HCT116 (cell line): ENCODE measurements around the gene GOLGA6A.

ENCODE experiments used
- CEBPB ChIP-seq: IDR thresholded peaks from 2 replicates; pipeline ENCODE4 v1.6.1; 2012; ENCODE audit warnings: low read depth
- EZH2 ChIP-seq: fragments of 200-600 bp; sonication (generic); IDR thresholded peaks from 2 replicates; pipeline ENCODE4 v1.6.1; 2017; ENCODE audit warnings: antibody characterized with exemption, mixed run types
- POLR2A ChIP-seq: IDR thresholded peaks from 2 replicates; pipeline ENCODE4 v1.7.0; 2011; ENCODE audit warnings: borderline replicate concordance; ENCODE audit not compliant: insufficient read depth, insufficient read length; ENCODE audit errors: extremely low read depth
- TCF7L2 ChIP-seq: IDR thresholded peaks from 2 replicates; pipeline ENCODE4 v1.7.0; 2011; ENCODE audit warnings: borderline replicate concordance, inconsistent platforms; ENCODE audit not compliant: insufficient read depth, insufficient read length; ENCODE audit errors: extremely low read depth
- ZNF274 ChIP-seq: fragments of 200-500 bp; sonication (Bioruptor generic); IDR thresholded peaks from 2 replicates; pipeline ENCODE4 v1.6.1; 2014; ENCODE audit warnings: mild to moderate bottlenecking, low read depth, low read length, inconsistent platforms
- TF ChIP-seq, protein P1 (sequence below), 3 experiments: fragments of 200-600 bp in 1 of 3; sonication (generic) in 1 of 3; IDR thresholded peaks in 2 of 3; conservative IDR thresholded peaks in 1 of 3; 2 replicates each; pipeline ENCODE4 v1.5.1; 2012 to 2017; ENCODE audit warnings: low read depth in 2 of 3, low read length in 2 of 3, antibody characterized with exemption in 1 of 3, borderline replicate concordance in 1 of 3, control low read depth in 1 of 3, mild to moderate bottlenecking in 1 of 3, mixed read lengths in 1 of 3, mixed run types in 1 of 3, moderate library complexity in 1 of 3; ENCODE audit not compliant: insufficient read depth in 1 of 3
- TF ChIP-seq, protein P2 (sequence below): IDR thresholded peaks from 2 replicates; pipeline ENCODE4 v1.6.1; 2012

DNA sequence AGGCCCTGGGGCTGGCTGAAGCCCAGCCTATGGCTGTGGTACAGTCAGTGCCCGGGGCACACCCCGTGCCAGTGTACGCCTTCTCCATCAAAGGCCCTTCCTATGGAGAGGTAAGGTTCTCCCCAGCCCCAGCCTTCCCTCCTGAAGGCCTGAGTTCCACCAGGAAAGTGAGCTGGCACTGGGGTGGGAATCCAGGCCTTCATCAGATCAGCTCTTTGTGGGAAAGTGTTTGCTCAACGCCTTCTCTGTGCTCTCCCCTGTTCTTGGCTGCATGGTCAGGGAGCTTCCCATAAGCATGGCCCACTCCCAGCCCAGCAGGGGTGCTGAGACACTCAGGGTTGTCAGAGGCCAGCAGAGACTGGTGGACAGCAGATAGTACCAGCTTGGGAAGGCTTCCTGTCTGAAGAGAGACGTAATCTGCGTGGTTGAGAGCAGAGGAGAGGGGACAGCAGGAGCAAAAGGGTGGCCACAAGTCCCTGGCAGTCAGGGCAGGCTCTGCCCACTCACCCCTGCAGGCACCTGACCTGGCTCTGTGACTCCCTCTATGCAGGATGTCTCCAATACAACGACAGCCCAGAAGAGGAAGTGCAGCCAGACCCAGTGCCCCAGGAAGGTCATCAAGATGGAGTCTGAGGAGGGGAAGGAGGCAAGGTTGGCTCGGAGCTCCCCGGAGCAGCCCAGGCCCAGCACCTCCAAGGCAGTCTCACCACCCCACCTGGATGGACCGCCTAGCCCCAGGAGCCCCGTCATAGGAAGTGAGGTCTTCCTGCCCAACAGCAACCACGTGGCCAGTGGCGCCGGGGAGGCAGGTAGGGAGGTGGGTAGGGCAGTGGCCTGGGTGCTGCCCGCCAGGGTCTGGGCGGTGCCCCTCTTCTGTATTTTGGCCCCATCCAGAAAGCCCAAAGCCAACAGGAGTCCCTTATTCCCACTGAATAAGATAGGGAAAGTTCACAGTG, 49.5 kb downstream of the GOLGA6A start:
- TF ChIP-seq, protein P1, sequence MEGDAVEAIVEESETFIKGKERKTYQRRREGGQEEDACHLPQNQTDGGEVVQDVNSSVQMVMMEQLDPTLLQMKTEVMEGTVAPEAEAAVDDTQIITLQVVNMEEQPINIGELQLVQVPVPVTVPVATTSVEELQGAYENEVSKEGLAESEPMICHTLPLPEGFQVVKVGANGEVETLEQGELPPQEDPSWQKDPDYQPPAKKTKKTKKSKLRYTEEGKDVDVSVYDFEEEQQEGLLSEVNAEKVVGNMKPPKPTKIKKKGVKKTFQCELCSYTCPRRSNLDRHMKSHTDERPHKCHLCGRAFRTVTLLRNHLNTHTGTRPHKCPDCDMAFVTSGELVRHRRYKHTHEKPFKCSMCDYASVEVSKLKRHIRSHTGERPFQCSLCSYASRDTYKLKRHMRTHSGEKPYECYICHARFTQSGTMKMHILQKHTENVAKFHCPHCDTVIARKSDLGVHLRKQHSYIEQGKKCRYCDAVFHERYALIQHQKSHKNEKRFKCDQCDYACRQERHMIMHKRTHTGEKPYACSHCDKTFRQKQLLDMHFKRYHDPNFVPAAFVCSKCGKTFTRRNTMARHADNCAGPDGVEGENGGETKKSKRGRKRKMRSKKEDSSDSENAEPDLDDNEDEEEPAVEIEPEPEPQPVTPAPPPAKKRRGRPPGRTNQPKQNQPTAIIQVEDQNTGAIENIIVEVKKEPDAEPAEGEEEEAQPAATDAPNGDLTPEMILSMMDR (IDR thresholded peaks at IDR 0.05 in 2 of 3, conservative IDR thresholded peaks at IDR 0.05 in 1 of 3; ENCODE audit: borderline replicate concordance in 1 of 3, insufficient read depth in 1 of 3, low read depth in 2 of 3, low read length in 2 of 3), result no peak
- TF ChIP-seq, protein P2, sequence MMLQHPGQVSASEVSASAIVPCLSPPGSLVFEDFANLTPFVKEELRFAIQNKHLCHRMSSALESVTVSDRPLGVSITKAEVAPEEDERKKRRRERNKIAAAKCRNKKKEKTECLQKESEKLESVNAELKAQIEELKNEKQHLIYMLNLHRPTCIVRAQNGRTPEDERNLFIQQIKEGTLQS, result no peak
- TF ChIP-seq POLR2A (no peak), CEBPB (no peak), ZNF274 (no peak), TCF7L2 (no peak), EZH2 (no peak)
